ENCODE measurements around the gene CACNA1G.

Gene CACNA1G

GRCh38 chr17:50651661-50652060 is 91.1 kb downstream of the CACNA1G start:
- no peak for DNase-seq (ENCODE audit: low read depth)

- DNase-seq (ENCODE audit: low read depth) = no peak
Measured at GRCh38 chr17:50653738-50654137, 93.2 kb downstream of the CACNA1G start.

- DNase-seq (ENCODE audit: low read depth) = no peak
Measured at GRCh38 chr17:50656509-50656908, 96.0 kb downstream of the CACNA1G start.

- DNase-seq (ENCODE audit: low read depth) = no peak
Measured at GRCh38 chr17:50657054-50657453, 96.5 kb downstream of the CACNA1G start.

- DNase-seq (ENCODE audit: low read depth) = no peak
Measured at GRCh38 chr17:50657627-50658026, 97.1 kb downstream of the CACNA1G start.

GRCh38 chr17:50658616-50659015 is 98.1 kb downstream of the CACNA1G start:
- DNase-seq (ENCODE audit: low read depth) = no peak

GRCh38 chr17:50659179-50659578 is 98.7 kb downstream of the CACNA1G start:
- DNase-seq (ENCODE audit: low read depth) = no peak

GRCh38 chr17:50660042-50660886 is 99.7 kb downstream of the CACNA1G start:
- DNase-seq (ENCODE audit: low read depth) = no peak

- DNase-seq (ENCODE audit: low read depth) = no peak
Measured at GRCh38 chr17:50660887-50661345, 100.4 kb downstream of the CACNA1G start.

GRCh38 chr17:50661348-50661747 is 100.8 kb downstream of the CACNA1G start:
- DNase-seq (ENCODE audit: low read depth) = no peak

GRCh38 chr17:50661795-50662391 is 101.4 kb downstream of the CACNA1G start:
- no peak for DNase-seq (ENCODE audit: low read depth)

- DNase-seq (ENCODE audit: low read depth) = no peak
Measured at GRCh38 chr17:50662632-50663225, 102.2 kb downstream of the CACNA1G start.

GRCh38 chr17:50663812-50664374 is 103.4 kb downstream of the CACNA1G start:
- DNase-seq (ENCODE audit: low read depth) = no peak

- DNase-seq (ENCODE audit: low read depth) = no peak
Measured at GRCh38 chr17:50664788-50665458, 104.4 kb downstream of the CACNA1G start.

- DNase-seq (ENCODE audit: low read depth) = no peak
Measured at GRCh38 chr17:50665838-50666237, 105.3 kb downstream of the CACNA1G start.

- DNase-seq (ENCODE audit: low read depth) = no peak
Measured at GRCh38 chr17:50666316-50666715, 105.8 kb downstream of the CACNA1G start.

GRCh38 chr17:50667259-50668024 is 106.9 kb downstream of the CACNA1G start:
- DNase-seq (ENCODE audit: low read depth) = no peak

GRCh38 chr17:50668025-50668837 is 107.7 kb downstream of the CACNA1G start:
- DNase-seq (ENCODE audit: low read depth) = no peak

- DNase-seq (ENCODE audit: low read depth) = no peak
Measured at GRCh38 chr17:50668838-50669581, 108.5 kb downstream of the CACNA1G start.

- DNase-seq (ENCODE audit: low read depth) = no peak
Measured at GRCh38 chr17:50672071-50672470, 111.6 kb downstream of the CACNA1G start.

Data from stimulated activated CD8-positive, alpha-beta memory T cell treated with anti-CD3 and anti-CD28 coated beads, Interleukin-15, amount 100 ng/mL, for 1 hour (primary cell).